Measurements from ENCODE around the gene SH3TC1.
A peak's percentile ranks its signal among the peaks of the same experiment; 100 is the strongest.

The SH3TC1 gene

GRCh38 chr4:8241211-8241779 lies 42.2 kb downstream of the SH3TC1 start:
- TF ChIP-seq CTCF (IDR thresholded peaks at IDR 0.05; ENCODE audit: poor library complexity, severe bottlenecking): no peak
- no peaks in the 10 kb centered on the region for H3K4me1 ChIP-seq (ENCODE audit: insufficient read depth, poor library complexity, severe bottlenecking)
- DNase-seq (ENCODE audit: low spot score): no peak
- H3K36me3 ChIP-seq (ENCODE audit: low read depth): peaks cover 61% of the 10 kb centered on the region
- no peaks in the 10 kb centered on the region for H3K27me3 ChIP-seq (ENCODE audit: insufficient read depth, poor library complexity, severe bottlenecking)
- ATAC-seq (ENCODE audit: low read depth): no peak
- no peak overlapping the region for H3K4me3 ChIP-seq (ENCODE audit: severe bottlenecking)
- H3K27ac ChIP-seq (ENCODE audit: poor library complexity, severe bottlenecking): no peak overlapping the region
- no peaks in the 10 kb centered on the region for H3K9me3 ChIP-seq (ENCODE audit: severe bottlenecking)

DNA sequence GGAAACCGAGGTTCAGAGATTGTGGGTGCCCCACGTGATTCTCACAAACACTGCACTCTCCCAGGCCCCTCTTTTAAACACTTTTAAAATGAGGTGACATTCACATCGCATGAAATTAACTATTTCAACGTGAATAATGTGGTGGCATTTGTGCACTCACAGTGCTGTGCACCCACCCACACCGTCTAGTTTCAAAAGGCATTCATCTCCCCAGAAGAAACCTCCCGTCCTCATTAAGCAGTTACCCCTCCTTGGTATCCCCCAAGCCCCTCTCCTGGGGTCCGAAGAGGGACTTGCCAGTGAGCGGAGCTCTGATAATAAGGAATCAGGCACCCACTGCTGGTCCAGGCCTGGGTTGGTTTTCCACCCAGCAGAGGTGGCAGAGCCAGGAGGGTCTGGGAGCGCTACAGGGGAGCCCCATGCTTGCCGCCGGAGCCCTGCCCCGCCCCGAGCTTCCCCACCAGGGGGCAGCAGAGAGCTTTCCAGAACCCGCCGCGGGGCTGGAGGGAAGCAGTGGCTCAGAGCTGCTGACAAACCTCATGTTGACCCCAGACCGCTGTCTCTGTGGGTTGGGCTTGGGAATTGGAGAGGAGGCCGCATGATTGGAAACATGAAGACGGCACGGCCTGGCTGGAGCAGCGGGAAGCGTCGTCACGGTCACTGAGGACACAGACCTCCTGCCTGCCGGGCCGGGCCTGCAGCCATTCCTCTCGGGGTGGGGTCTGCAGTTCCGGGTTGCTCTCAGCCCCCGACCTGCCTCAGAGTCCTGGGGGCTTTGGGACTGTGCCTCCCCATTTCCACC lies 43.0 kb downstream of the SH3TC1 start:
- no peak overlapping the region for H3K27ac ChIP-seq (ENCODE audit: poor library complexity, severe bottlenecking)
- no peaks in the 10 kb centered on the region for H3K9me3 ChIP-seq (ENCODE audit: severe bottlenecking)

DNA sequence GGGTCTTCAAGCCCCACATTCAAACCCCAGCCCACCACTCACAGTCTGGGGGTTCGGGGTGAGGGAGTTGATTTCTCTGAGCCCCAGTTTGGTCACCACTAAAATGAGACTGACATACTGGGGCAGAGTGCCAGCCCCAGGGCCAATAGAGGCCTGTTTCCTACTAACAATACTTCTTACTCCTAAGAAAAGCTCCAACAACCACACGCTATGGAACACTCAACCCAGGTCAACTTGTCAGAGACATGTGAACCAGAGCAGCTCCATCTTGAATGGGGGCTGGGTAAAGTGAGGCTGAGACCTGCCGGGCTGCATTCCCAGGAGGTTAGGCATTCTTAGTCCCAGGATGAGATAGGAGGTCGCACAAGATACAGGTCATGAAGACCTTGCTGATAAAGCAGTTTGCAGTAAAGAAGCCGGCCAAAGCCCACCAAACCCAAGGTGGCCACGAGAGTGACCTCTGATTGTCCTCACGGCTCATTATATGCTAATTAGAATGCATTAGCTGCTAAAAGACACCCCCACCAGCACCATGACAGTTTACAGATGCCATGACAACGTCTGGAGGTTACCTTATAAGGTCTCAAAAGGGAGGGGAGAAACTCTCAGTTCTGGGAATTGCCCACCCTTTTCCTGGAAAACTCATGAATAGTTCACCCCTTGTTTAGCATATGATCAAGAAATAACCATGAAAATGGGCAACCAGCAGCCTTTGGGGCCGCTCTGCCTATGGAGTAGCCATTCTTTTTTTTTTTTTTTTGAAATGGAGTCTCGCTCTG lies 43.9 kb downstream of the SH3TC1 start:
- Histone ChIP-seq H3K27me3 (ENCODE audit: insufficient read depth, poor library complexity, severe bottlenecking) (no peaks in the 10 kb centered on the region), H3K4me3 (ENCODE audit: severe bottlenecking) (no peak overlapping the region), H3K4me1 (ENCODE audit: insufficient read depth, poor library complexity, severe bottlenecking) (no peaks in the 10 kb centered on the region), H3K36me3 (ENCODE audit: low read depth) (peaks cover 44% of the 10 kb centered on the region), H3K27ac (ENCODE audit: poor library complexity, severe bottlenecking) (no peak overlapping the region), H3K9me3 (ENCODE audit: severe bottlenecking) (no peaks in the 10 kb centered on the region)
- no peak for ATAC-seq (ENCODE audit: low read depth)
- DNase-seq (ENCODE audit: low spot score): no peak
- TF ChIP-seq CTCF (IDR thresholded peaks at IDR 0.05; ENCODE audit: poor library complexity, severe bottlenecking): no peak

More for the DNA sequence above, 43.0 kb downstream of the SH3TC1 start:
- peaks cover 53% of the 10 kb centered on the region for H3K36me3 ChIP-seq (ENCODE audit: low read depth)
- DNase-seq (ENCODE audit: low spot score): no peak
- no peak overlapping the region for H3K4me3 ChIP-seq (ENCODE audit: severe bottlenecking)
- ATAC-seq (ENCODE audit: low read depth): peak; percentile 59
- H3K4me1 ChIP-seq (ENCODE audit: insufficient read depth, poor library complexity, severe bottlenecking): no peaks in the 10 kb centered on the region
- H3K27me3 ChIP-seq (ENCODE audit: insufficient read depth, poor library complexity, severe bottlenecking): no peaks in the 10 kb centered on the region
- peak; percentile 91 for TF ChIP-seq CTCF (IDR thresholded peaks at IDR 0.05; ENCODE audit: poor library complexity, severe bottlenecking)

DNA sequence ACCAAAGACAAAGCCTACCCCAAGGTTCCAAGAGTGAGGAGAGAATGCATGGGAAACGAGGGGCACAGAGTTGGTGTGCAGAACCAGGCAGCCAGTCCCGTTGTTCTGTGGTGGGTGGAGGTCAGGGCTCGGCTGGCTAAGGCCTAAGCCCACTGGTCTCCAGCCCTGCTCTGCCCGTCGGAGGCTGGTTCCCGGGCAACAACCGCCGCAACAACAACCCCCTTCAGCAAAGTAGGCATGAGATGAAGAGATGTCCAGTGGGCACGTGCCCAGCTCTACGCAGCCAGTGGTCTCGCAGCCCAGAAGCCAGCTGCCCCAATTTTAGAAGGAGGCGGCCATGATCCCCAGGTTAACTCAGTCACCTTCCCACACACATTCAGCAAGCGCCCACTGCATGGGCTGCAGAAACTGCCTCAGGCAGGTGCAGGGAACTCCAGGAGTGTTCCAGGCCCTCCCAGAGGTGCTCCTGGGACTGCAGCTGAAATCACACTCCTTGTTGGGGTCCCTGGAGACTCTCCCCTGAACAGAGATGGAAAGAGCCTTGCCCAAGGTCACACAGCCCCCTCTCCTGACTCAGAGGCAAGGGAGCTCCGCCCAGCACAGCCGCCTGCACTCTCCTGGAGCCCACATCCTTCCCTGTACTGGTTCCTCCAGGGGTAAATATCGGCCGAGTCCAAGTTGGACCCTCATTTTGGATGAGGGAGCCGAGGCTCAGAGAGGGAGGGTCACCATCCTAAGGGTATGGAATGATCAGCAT lies 45.1 kb downstream of the SH3TC1 start:
- H3K9me3 ChIP-seq (ENCODE audit: severe bottlenecking): no peaks in the 10 kb centered on the region
- no peaks in the 10 kb centered on the region for H3K27me3 ChIP-seq (ENCODE audit: insufficient read depth, poor library complexity, severe bottlenecking)
- TF ChIP-seq CTCF (IDR thresholded peaks at IDR 0.05; ENCODE audit: poor library complexity, severe bottlenecking): no peak
- DNase-seq (ENCODE audit: low spot score): no peak
- H3K27ac ChIP-seq (ENCODE audit: poor library complexity, severe bottlenecking): no peak overlapping the region
- H3K4me1 ChIP-seq (ENCODE audit: insufficient read depth, poor library complexity, severe bottlenecking): no peaks in the 10 kb centered on the region
- ATAC-seq (ENCODE audit: low read depth): peak; percentile 13; the same call in 2 of the 3 replicates
- H3K36me3 ChIP-seq (ENCODE audit: low read depth): peaks cover 32% of the 10 kb centered on the region
- no peak overlapping the region for H3K4me3 ChIP-seq (ENCODE audit: severe bottlenecking)

Measured in RWPE2 (cell line).